ENCODE measurements around the gene NLGN4Y. TPM values are rescaled to one million over a fixed set of nuclear protein-coding genes. Genes with fewer than 3 reads are reported as not detected.

Gene NLGN4Y
- total RNA-seq, 1 donor, result 0.86 TPM

GRCh38 chrY:14586725-14587124, 62.4 kb downstream of the NLGN4Y start:
- TF ChIP-seq CTCF (IDR thresholded peaks at IDR 0.05; ENCODE audit: insufficient read depth, low read depth, low read length), result no peak
- DNase-seq (ENCODE audit: low read depth), result no peak
- no peak overlapping the region for H3K4me3 ChIP-seq (ENCODE audit: low read depth, low read length)

GRCh38 chrY:14601372-14601771, 77.0 kb downstream of the NLGN4Y start:
- no peak overlapping the region for H3K4me3 ChIP-seq (ENCODE audit: low read depth, low read length)
- DNase-seq (ENCODE audit: low read depth), result no peak
- TF ChIP-seq CTCF (IDR thresholded peaks at IDR 0.05; ENCODE audit: insufficient read depth, low read depth, low read length), result no peak

- DNase-seq (ENCODE audit: low read depth), result no peak
- no peak overlapping the region for H3K4me3 ChIP-seq (ENCODE audit: low read depth, low read length)
- TF ChIP-seq CTCF (IDR thresholded peaks at IDR 0.05; ENCODE audit: insufficient read depth, low read depth, low read length), result no peak
These were observed 93.3 kb downstream of the NLGN4Y start for GRCh38 chrY:14617625-14618024.

GRCh38 chrY:14618513-14618912, 94.2 kb downstream of the NLGN4Y start:
- no peak for TF ChIP-seq CTCF (IDR thresholded peaks at IDR 0.05; ENCODE audit: insufficient read depth, low read depth, low read length)
- DNase-seq (ENCODE audit: low read depth), result no peak
- no peak overlapping the region for H3K4me3 ChIP-seq (ENCODE audit: low read depth, low read length)

GRCh38 chrY:14628208-14628607, 103.9 kb downstream of the NLGN4Y start:
- no peak for TF ChIP-seq CTCF (IDR thresholded peaks at IDR 0.05; ENCODE audit: insufficient read depth, low read depth, low read length)

GRCh38 chrY:14631676-14632075, 107.3 kb downstream of the NLGN4Y start:
- DNase-seq (ENCODE audit: low read depth), result no peak
- TF ChIP-seq CTCF (IDR thresholded peaks at IDR 0.05; ENCODE audit: insufficient read depth, low read depth, low read length), result no peak
- no peak overlapping the region for H3K4me3 ChIP-seq (ENCODE audit: low read depth, low read length)

More at GRCh38 chrY:14628208-14628607, 103.9 kb downstream of the NLGN4Y start:
- no peak for DNase-seq (ENCODE audit: low read depth)
- no peak overlapping the region for H3K4me3 ChIP-seq (ENCODE audit: low read depth, low read length)

GRCh38 chrY:14633718-14634117, 109.4 kb downstream of the NLGN4Y start:
- DNase-seq (ENCODE audit: low read depth), result no peak
- TF ChIP-seq CTCF (IDR thresholded peaks at IDR 0.05; ENCODE audit: insufficient read depth, low read depth, low read length), result no peak
- no peak overlapping the region for H3K4me3 ChIP-seq (ENCODE audit: low read depth, low read length)

Measured in fibroblast of villous mesenchyme (primary cell).